SK-N-MC (cell line): ENCODE measurements around the gene EPB41L4A.

ENCODE experiments used
- EZH2 ChIP-seq: fragments of 200-600 bp; sonication (generic); IDR thresholded peaks from one replicate; pipeline ENCODE4 v1.6.1; 2017; ENCODE audit warnings: antibody characterized with exemption
- FOXP2 ChIP-seq: optimal IDR thresholded peaks from 2 replicates; pipeline ENCODE3; 2011; ENCODE audit warnings: mild to moderate bottlenecking, moderate library complexity; ENCODE audit not compliant: insufficient read depth; ENCODE audit errors: extremely low read length, control extremely low read depth
- POLR2AphosphoS5 ChIP-seq: IDR thresholded peaks from 2 replicates; pipeline ENCODE4 v1.6.1; 2012; ENCODE audit warnings: mild to moderate bottlenecking, low read depth, low read length, borderline replicate concordance

DNA sequence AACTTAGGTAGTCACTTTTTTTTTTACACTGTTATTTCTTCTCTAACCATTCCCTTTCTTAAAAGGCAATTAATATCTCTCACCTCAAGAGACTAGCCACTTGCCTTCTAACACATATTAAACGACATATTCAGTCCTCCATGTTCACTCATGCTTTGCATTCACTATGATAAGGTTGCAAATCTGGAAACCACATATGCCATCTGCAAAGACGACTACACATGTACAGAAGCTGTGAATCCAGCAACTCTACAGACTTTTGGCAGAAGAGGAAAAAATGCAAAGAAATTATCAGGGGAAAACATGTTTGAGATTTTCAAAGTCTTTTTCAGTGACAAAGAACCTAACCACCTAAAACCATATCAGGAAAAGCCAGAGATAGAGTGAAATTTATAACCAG lies 112.1 kb downstream of the EPB41L4A start:
- TF ChIP-seq EZH2 (no peak), POLR2AphosphoS5 (no peak), FOXP2 (no peak)
